Frontal cortex (tissue), 4 donors: ENCODE data around the gene RBMS3. TPM values are rescaled to one million over a fixed set of nuclear protein-coding genes. Genes with fewer than 3 reads are reported as not detected.

ENCODE experiments used
- DNase-seq, 2 donors: peaks; one replicate each; pipeline ENCODE4 v3.0.0; 2012; ENCODE audit warnings: low spot score in 2 of 2
- FAIRE-seq: peaks from 2 replicates; lab custom pipeline; 2012; peaks lifted over from hg19 to GRCh38; lab: Jason Lieb, UNC
- total RNA-seq: library from RNA; depleted of rRNA; stranded (reverse); fragments of >200 nt; gene quantifications from one replicate; pipeline ENCODE4 v1.2.3, GENCODE V29; 2014
- donor health status: control.
- donor health status: control.
- donor health status: control.

RBMS3 gene
- total RNA-seq, 1 donor from 2014 or later = 11.4 TPM

DNA sequence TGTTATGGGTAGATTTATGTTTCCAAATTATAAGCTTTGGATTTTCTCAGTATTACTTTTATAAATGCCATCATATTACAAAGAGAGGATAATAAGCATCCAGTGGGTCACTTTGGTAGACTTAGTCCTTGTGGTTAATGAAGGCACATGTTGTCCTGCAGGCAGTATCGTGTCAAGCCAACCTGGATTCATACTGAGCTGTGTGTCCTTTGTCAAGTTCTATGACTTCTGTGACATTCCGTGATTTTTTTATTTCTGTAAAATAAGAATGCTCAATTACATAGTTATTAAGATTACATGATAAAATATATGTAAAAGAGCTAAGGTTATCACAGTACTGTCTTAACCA is 257.7 kb downstream of the RBMS3 start:
- DNase-seq = no peak

DNA sequence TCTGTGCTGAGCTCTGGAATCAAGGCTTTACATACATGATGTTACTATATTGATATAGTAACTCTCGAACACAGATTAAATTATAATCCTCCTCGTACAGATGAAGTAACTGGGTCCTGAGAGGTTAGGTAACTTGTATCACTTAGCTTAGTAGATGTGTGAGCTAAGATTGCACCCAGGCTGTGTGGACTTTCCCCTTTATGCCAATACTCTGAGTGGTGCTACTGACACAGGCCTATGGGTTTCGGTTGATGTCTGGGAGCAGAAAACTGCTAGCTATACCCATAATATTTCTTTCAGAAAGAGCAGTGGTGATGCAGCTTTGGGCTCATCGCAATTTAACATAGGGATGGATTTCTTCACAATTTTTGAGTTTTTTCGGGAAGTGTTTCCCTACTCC is 259.7 kb downstream of the RBMS3 start:
- DNase-seq (no peak), FAIRE-seq (no peak)

More for the DNA sequence above, 257.7 kb downstream of the RBMS3 start:
- no peak for FAIRE-seq

DNA sequence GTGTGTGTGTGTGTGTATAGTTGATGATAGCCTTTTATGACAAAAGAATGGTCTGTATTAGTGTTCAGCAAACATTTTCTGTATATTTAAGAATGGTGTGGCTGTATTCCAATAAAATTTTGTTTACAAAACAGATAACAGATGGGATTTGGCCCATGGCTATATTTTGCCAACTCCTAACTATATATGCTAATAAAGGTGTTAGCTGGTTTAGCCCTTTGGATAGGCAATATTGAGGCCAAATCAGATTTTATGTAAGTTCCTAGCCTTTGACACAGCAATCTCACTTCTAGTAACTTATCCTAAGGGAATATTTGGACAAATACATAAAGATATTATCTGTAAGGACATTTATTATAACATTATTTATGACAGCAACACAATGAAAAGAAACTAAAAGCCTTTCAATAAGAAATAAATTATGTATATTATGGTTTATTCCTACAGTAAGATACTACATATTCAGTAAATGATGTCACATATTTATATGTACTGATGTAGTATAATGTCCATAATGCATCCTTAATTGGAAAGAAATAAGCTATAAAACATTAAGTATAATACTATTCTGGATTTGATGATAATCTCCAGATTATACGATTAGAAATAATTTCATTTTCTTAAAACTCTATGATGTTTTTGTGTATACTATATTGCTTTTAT is 264.0 kb downstream of the RBMS3 start:
- DNase-seq = no peak
- no peak for FAIRE-seq

DNA sequence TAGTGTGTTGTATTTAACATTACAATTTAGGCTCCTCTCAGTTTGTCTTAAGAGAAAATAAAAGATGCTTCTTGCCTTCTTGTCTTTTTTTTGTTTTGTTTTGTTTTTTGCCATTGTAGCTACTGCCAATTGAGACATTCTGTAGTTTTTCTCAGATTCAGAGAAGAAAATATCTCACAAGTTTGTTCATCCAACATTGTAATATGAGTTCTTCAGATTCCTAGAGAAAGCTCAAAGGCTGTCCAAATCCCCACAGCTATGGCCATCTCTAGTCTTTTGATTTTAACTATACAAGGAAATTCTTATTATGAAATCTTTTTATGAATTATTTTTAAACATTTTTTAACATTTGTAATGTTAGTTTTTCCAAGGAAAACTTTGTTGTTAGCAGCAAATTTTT is 264.7 kb downstream of the RBMS3 start:
- no peak for FAIRE-seq
- DNase-seq = no peak

DNA sequence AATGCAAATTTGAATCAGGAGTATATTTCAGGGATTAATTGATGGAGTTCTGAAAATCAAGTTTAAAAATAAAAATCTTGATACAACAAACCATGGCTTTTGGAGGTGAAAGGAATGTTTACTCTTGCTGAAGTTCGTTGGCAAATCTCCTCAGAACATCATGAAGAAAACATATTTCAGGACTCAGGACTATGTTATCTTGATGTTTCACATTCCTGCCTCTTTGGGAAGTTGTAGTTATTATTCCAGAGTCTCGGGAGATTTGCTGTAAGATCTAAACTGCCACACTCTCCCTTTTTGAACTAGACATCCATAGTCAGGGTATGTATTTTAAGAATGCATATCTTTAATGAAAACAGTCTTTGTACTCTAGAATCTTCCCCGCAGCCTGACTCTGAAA is 271.2 kb downstream of the RBMS3 start:
- FAIRE-seq (no peak), DNase-seq (no peak)

DNA sequence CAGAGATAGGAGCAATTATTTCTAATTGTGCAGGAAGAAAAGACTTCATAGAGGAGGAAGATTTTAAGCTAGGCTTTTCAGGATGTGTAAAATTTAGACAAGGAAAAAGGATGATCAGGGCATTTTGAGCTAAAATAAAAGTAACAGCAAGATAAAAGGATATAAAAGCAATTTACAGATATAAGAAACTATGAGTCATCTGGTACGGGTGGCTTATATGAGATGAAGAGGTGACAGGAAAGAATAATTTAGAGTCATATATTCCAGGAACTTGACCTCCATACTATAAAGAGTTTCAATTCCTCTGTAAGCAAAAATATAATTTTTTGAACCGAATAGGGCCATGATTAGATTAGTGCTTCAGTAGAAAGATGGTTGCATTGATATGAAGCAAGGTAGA is 273.7 kb downstream of the RBMS3 start:
- DNase-seq (no peak), FAIRE-seq (no peak)

DNA sequence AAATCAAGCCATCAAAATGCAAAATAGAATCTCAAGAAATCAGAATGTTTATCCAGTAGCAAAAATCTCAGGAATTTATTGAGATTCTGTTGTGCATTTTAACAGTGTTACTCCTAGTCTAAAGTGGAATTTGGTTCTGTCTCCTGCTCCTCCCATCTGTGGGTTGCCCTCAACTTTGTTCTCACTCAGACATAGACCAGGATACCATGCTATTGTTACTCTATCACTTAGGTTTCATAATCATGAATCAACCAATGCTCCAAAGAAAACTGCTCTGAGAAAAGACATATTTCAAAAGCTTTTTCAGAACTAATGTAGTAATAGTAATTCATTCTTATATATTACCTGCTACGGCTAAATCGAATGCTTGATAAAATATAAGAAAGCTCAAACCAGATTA is 274.7 kb downstream of the RBMS3 start:
- DNase-seq (no peak), FAIRE-seq (no peak)

GRCh38 chr3:29557186-29557585 is 276.3 kb downstream of the RBMS3 start:
- DNase-seq (no peak), FAIRE-seq (no peak)

DNA sequence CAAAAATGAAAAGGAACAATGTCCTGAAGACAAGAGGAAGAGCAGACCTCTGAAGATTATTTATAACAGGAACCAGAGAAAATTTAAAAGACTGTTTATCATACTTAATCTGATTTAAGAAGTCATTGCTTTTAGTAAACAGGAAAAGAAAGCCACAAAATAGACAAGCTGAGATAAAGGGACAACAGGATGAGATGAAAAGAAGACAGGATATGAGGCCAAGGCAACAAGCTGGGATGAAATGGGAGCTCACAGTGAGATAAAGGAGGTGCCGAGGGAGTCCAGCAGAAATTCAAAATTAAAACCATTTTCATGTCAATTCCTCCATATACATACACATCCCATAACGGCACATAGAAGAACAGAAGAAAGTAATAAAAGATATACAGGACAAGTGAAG is 277.0 kb downstream of the RBMS3 start:
- no peak for DNase-seq
- no peak for FAIRE-seq

DNA sequence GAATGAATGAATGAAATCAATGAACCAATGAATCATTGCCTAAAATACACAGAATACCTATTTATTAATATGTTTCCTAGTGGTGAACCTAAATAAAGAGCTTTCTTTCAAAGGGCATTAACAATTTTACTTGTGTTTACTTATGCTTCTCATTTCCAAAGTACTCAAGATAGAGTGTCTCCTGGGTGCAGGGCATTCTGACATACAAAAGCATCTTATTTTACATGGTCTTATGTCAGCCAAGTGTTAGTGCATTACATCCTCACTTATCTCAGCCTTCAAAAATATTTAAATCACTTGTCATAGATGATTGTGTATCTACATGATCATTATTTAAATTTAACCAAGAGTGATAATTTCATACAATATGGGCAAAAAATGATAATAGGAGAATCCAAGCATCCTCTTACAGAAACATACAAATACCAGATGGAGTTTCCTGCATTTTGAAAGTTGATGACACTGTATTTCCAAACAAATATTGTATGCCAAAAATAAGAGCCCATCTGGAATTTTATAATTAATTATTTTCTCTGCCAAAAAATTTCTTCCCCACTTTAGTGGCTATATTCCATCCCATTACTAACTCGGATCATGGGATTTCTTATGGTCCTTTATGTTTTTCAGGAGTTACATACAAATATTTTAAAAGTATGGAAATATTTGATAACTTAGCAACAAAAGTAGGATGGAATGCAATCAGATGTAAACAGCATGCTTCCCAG is 279.0 kb downstream of the RBMS3 start:
- no peak for DNase-seq
- FAIRE-seq = no peak

DNA sequence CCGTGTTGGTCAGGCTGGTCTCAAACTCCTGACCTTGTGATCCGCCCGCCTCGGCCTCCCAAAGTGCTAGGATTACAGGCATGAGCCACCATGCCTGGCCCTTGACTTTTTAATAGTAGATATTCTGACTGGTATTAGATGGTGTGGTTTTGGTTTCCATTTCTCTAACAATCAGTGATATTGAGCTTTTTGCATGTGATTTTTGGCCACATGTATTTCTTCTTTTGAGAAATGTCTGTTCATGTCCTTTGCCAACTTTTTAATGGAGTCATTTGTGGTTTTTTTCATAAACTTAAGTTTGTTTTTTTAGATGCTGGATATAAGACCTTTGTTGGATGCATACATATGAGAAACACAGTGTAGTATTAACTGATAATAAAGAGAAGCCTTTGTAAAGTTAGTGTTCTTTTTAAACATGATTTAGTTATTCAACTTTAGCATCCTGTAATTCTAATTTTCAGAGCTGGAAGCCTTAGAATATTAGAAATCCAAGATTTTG is 280.8 kb downstream of the RBMS3 start:
- no peak for DNase-seq

GRCh38 chr3:29565236-29565635 is 284.4 kb downstream of the RBMS3 start:
- FAIRE-seq = no peak

More for the DNA sequence above, 280.8 kb downstream of the RBMS3 start:
- no peak for FAIRE-seq

GRCh38 chr3:29567501-29567900 is 286.6 kb downstream of the RBMS3 start:
- FAIRE-seq = no peak

More at GRCh38 chr3:29565236-29565635, 284.4 kb downstream of the RBMS3 start:
- no peak for DNase-seq

DNA sequence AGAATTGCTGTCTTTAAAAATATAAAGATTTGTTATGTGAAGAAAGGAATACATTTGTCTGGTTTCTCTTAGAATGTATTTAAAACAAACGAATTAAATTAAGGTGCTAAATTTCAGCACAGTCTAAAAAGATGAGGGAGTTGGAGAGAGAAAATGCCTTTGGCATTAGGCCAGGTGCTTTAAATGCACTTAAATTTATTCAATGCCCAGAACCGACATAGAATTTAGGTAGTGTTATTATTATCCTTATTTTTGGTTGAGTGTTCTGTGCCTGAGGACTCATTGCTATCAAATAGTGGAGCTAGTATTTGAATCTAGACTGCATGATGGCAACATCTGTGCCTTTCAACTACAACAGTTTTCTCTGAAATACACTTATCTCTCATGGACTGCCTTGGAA is 287.5 kb downstream of the RBMS3 start:
- FAIRE-seq = no peak
- DNase-seq = no peak

More at GRCh38 chr3:29567501-29567900, 286.6 kb downstream of the RBMS3 start:
- no peak for DNase-seq

- FAIRE-seq (no peak), DNase-seq (no peak)
Observed at GRCh38 chr3:29576181-29576580, 295.3 kb downstream of the RBMS3 start.

DNA sequence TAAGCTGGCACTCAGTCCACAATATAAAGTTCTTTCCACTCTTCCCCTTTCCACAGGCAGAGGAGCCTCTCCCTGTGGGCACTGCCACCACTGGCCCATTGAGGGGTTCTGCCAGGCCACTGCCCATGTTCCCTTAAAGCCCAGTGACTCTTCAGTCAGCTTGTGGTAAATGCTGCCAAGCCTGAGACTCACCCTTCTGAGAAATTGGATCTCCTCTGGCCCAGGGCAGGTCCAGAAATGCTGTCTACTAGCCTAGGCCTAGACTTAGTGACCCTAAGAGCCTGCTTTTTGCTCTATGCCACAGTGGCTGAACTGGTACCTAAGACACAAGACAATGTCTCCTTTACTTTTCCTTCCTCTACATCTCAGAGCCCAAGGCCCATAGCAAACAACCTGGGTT is 295.8 kb downstream of the RBMS3 start:
- DNase-seq (no peak), FAIRE-seq (no peak)

- FAIRE-seq (no peak), DNase-seq (no peak)
Observed at GRCh38 chr3:29577250-29577649, 296.4 kb downstream of the RBMS3 start.

DNA sequence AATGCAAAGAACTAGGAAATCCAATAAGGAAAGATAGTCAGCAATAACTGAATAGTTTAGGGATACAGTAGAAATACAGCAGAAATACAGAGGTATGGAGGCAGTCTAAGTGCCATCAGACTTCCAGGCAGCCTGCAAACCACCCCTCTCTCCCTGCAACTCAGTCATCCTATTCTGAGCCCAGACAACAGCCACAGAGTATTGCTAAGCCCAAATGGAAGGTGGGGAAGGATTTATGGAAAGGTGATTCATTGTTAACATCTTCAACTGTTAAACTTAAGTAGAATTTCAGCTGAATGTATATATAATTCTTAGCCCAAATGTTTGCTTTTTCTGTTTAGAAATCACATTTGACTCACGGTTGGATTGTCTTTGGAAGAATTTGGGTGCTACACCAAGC is 300.4 kb downstream of the RBMS3 start:
- FAIRE-seq = no peak
- no peak for DNase-seq

GRCh38 chr3:29582273-29582672 is 301.4 kb downstream of the RBMS3 start:
- DNase-seq (peak; percentile 5 to 22), FAIRE-seq (no peak)

GRCh38 chr3:29583861-29584260 is 303.0 kb downstream of the RBMS3 start:
- DNase-seq (no peak), FAIRE-seq (no peak)

- FAIRE-seq (no peak), DNase-seq (no peak)
Observed at GRCh38 chr3:29585368-29585767, 304.5 kb downstream of the RBMS3 start.

- FAIRE-seq (no peak), DNase-seq (no peak)
Observed at GRCh38 chr3:29587340-29587739, 306.5 kb downstream of the RBMS3 start.
